Natural killer cell (primary cell): ENCODE measurements around the gene CTSH. TPM values are rescaled to one million over a fixed set of nuclear protein-coding genes. Genes with fewer than 3 reads are reported as not detected.

ENCODE experiments used
- ATAC-seq, 3 donors: fragments of 150-1000 bp in 2 of 3; fragments of 200-7000 bp in 1 of 3; cut with Tn5 transposase; 1 replicate in 1 of 3; 2 replicates in 2 of 3; pipeline ENCODE4 v1.10.0; 2021; ENCODE audit warnings: mild to moderate bottlenecking in 2 of 3, moderate library complexity in 2 of 3
- DNase-seq, 2 donors: peaks; one replicate each; pipeline versions ENCODE4 v3.0.0 to v3.0.0-alpha.2; 2013 to 2021; ENCODE audit warnings: mixed read lengths in 1 of 2
- H3K27ac ChIP-seq: one replicate; pipeline ENCODE4 v1.5.1; 2013; ENCODE audit warnings: mild to moderate bottlenecking, low read length
- H3K27me3 ChIP-seq: one replicate; pipeline ENCODE4 v1.6.1; 2013; ENCODE audit warnings: low read length; ENCODE audit not compliant: control insufficient read depth, insufficient read depth
- H3K36me3 ChIP-seq: one replicate; pipeline ENCODE4 v1.6.1; 2013; ENCODE audit warnings: low read length; ENCODE audit not compliant: control insufficient read depth, insufficient read depth
- H3K4me1 ChIP-seq: one replicate; pipeline ENCODE4 v1.6.1; 2013; ENCODE audit warnings: low read length; ENCODE audit not compliant: control insufficient read depth, insufficient read depth
- H3K4me3 ChIP-seq: one replicate; pipeline ENCODE4 v1.5.1; 2013; ENCODE audit warnings: low read length
- H3K9me3 ChIP-seq: one replicate; pipeline ENCODE4 v1.6.1; 2013; ENCODE audit warnings: low read length; ENCODE audit not compliant: control insufficient read depth, insufficient read depth
- H3K27ac Mint-ChIP-seq, 2 donors: one replicate each; pipeline ENCODE4 v1.8.0; 2022; ENCODE audit warnings: mild to moderate bottlenecking in 2 of 2, mixed read lengths in 2 of 2, moderate library complexity in 1 of 2
- H3K27me3 Mint-ChIP-seq, 2 donors: one replicate each; pipeline ENCODE4 v1.8.0; 2022; ENCODE audit warnings: low read depth in 2 of 2, mixed read lengths in 2 of 2
- H3K36me3 Mint-ChIP-seq: one replicate; pipeline ENCODE4 v1.8.0; 2022; ENCODE audit warnings: mixed read lengths
- H3K4me1 Mint-ChIP-seq, 2 donors: one replicate each; pipeline ENCODE4 v1.8.0; 2022; ENCODE audit warnings: mixed read lengths in 2 of 2
- H3K4me3 Mint-ChIP-seq: one replicate; pipeline ENCODE4 v1.8.0; 2022; ENCODE audit warnings: mild to moderate bottlenecking, moderate library complexity, mixed read lengths
- H3K9me3 Mint-ChIP-seq, 2 donors: one replicate each; pipeline ENCODE4 v1.8.0; 2022; ENCODE audit warnings: mixed read lengths in 2 of 2
- WGBS: methylation state at CpG from one replicate; pipeline ENCODE4 v1.1.7; 2013; ENCODE audit warnings: missing lambda C conversion rate; ENCODE audit not compliant: insufficient coverage; 5-methylcytosine and 5-hydroxymethylcytosine counted together
- intact Hi-C: fragments of 100-400 bp; cut with micrococcal nuclease; formaldehyde crosslinking; loops from one replicate; pipeline ENCODE4 v1.14.2; 2022
- total RNA-seq, 4 donors: library from RNA; stranded (reverse); fragments of 120-200 nt in 1 of 4; gene quantifications; one replicate each; pipeline versions ENCODE4 v1.2.3 to v1.2.4, GENCODE V29; 2013 to 2022
- TF ChIP-seq, protein P1 (sequence below): fragments of 200-600 bp; IDR thresholded peaks from one replicate; pipeline ENCODE4 v1.8.0; 2022; ENCODE audit warnings: antibody characterized with exemption

CTSH gene
- total RNA-seq, 3 donors from 2014 or later (not counting 1 experiment from before 2014, with no cell fraction given), result 8.8 to 18.1 (median 9.7) TPM

DNA sequence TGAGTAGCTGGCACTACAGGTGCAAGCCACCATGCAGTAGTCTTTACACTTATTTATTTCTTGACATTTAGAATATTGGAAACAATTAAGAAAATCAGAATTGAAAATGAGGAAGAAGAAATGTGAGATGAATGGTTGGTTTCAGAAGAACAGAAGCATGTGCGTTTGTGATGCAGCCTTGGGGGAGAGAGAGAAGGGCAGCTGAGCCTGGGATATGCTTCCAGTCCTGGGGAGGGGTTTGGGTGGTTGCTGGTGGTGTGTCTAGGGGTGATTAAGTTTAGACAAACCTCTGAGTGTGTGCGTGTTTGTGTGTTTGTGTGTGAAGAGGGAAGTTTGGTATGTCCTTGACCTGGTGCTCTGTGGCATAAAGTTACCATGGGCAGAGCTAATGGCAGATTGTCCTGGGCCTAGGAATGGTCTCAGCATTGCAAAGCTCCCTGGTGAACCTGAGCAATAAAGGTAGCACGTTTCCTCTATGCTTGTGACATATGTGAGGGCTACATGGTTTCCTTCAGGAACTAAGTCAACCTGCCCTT is 35.6 kb downstream of the CTSH start:
- intact Hi-C loops, result no loop called here
- H3K36me3 Mint-ChIP-seq, result peaks cover 7% of the 10 kb centered on the region
- no peak for ATAC-seq
- H3K9me3 ChIP-seq, result no peaks in the 10 kb centered on the region
- H3K27me3 Mint-ChIP-seq, result no peaks in the 10 kb centered on the region
- no peak overlapping the region for H3K4me3 Mint-ChIP-seq
- H3K27ac ChIP-seq, result no peak overlapping the region
- TF ChIP-seq, protein P1, sequence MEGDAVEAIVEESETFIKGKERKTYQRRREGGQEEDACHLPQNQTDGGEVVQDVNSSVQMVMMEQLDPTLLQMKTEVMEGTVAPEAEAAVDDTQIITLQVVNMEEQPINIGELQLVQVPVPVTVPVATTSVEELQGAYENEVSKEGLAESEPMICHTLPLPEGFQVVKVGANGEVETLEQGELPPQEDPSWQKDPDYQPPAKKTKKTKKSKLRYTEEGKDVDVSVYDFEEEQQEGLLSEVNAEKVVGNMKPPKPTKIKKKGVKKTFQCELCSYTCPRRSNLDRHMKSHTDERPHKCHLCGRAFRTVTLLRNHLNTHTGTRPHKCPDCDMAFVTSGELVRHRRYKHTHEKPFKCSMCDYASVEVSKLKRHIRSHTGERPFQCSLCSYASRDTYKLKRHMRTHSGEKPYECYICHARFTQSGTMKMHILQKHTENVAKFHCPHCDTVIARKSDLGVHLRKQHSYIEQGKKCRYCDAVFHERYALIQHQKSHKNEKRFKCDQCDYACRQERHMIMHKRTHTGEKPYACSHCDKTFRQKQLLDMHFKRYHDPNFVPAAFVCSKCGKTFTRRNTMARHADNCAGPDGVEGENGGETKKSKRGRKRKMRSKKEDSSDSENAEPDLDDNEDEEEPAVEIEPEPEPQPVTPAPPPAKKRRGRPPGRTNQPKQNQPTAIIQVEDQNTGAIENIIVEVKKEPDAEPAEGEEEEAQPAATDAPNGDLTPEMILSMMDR, result no peak
- no peak for DNase-seq
- H3K4me1 Mint-ChIP-seq, result peaks cover 34 to 47% of the 10 kb centered on the region in 2 donors
- no peaks in the 10 kb centered on the region for H3K9me3 Mint-ChIP-seq
- H3K4me1 ChIP-seq, result peaks cover 14% of the 10 kb centered on the region
- no peaks in the 10 kb centered on the region for H3K27me3 ChIP-seq
- WGBS, result 79% methylated on average over 3 of the region's 3 CpGs
- H3K27ac Mint-ChIP-seq, result peak overlapping the region in 1 of 2 donors; percentile 50
- H3K36me3 ChIP-seq, result peaks cover 69% of the 10 kb centered on the region
- H3K4me3 ChIP-seq, result no peak overlapping the region

GRCh38 chr15:78907577-78907976 is 37.3 kb downstream of the CTSH start:
- Mint-ChIP-seq H3K9me3 (no peaks in the 10 kb centered on the region), H3K36me3 (peaks cover 7% of the 10 kb centered on the region), H3K27me3 (no peaks in the 10 kb centered on the region), H3K4me3 (no peak overlapping the region), H3K27ac (peak overlapping the region; percentile 21 to 61), H3K4me1 (peaks cover 31 to 44% of the 10 kb centered on the region in 2 donors)
- WGBS, result 83% methylated on average over 3 of the region's 3 CpGs
- ATAC-seq (peak in 1 of 3 donors; percentile 16), DNase-seq (peak in 1 of 2 donors; percentile 36)
- H3K27ac ChIP-seq, result no peak overlapping the region
- H3K9me3 ChIP-seq, result no peaks in the 10 kb centered on the region
- no peaks in the 10 kb centered on the region for H3K27me3 ChIP-seq
- intact Hi-C loops, result no loop called here
- H3K4me3 ChIP-seq, result no peak overlapping the region
- peaks cover 14% of the 10 kb centered on the region for H3K4me1 ChIP-seq
- TF ChIP-seq, protein P1, result no peak
- H3K36me3 ChIP-seq, result peaks cover 76% of the 10 kb centered on the region

DNA sequence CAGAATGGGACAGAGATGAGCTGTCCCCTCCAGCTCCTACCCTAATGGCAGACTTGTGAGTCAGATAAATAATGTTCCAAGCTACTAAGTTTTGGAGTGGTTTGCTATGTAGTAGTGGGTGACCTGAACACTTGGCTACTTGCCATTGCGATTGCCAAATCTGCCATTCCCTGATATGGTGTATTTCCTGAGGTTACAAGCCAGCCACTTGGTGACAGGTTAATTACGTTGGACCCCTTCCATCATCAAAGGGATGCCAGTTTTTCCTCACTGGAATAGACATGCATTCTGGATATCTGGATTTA is 38.6 kb downstream of the CTSH start:
- Mint-ChIP-seq H3K9me3 (no peaks in the 10 kb centered on the region), H3K27me3 (no peaks in the 10 kb centered on the region), H3K27ac (no peak overlapping the region), H3K4me3 (no peak overlapping the region), H3K36me3 (peaks cover 17% of the 10 kb centered on the region), H3K4me1 (peaks cover 25 to 34% of the 10 kb centered on the region in 2 donors)
- TF ChIP-seq, protein P1, result no peak
- Histone ChIP-seq H3K27ac (no peak overlapping the region), H3K4me1 (peaks cover 10% of the 10 kb centered on the region), H3K9me3 (no peaks in the 10 kb centered on the region), H3K4me3 (no peak overlapping the region), H3K36me3 (peaks cover 77% of the 10 kb centered on the region), H3K27me3 (no peaks in the 10 kb centered on the region)
- ATAC-seq, result no peak
- DNase-seq, result no peak
- intact Hi-C loops, result no loop called here
- 100% methylated on average over 2 of the region's 2 CpGs for WGBS
